Activated B cell treated with CpG ODN at 0.5 μM for 24 hours (primary cell): ENCODE data around the gene COG5. TPM values are rescaled to one million over a fixed set of nuclear protein-coding genes. Genes with fewer than 3 reads are reported as not detected.
A peak's percentile ranks its signal among the peaks of the same experiment; 100 is the strongest.

Source experiments
- ATAC-seq: fragments of 200-7000 bp; cut with Tn5 transposase; one replicate; pipeline ENCODE4 v1.10.0; 2021; ENCODE audit warnings: low read depth, mild to moderate bottlenecking, moderate library complexity
- CTCF ChIA-PET: fragments of 350-600 bp; sonication (Branson Sonifier 250); formaldehyde crosslinking; loops from one replicate; lab custom pipeline; 2021; ENCODE audit warnings: antibody characterized with exemption; lab: Charles Lee
- POLR2A ChIA-PET: fragments of 350-600 bp; sonication (Branson Sonifier 250); formaldehyde crosslinking; loops from one replicate; lab custom pipeline; 2021; ENCODE audit warnings: antibody characterized with exemption; lab: Charles Lee
- DNase-seq: peaks from one replicate; pipeline ENCODE4 v3.0.0; 2022
- H3K27ac Mint-ChIP-seq: one replicate; pipeline ENCODE4 v1.8.0; 2020; ENCODE audit warnings: mixed read lengths
- H3K27me3 Mint-ChIP-seq: one replicate; pipeline ENCODE4 v1.8.0; 2021; ENCODE audit warnings: mixed read lengths
- H3K36me3 Mint-ChIP-seq: one replicate; pipeline ENCODE4 v1.8.0; 2021; ENCODE audit warnings: low read depth, mixed read lengths
- H3K4me1 Mint-ChIP-seq: one replicate; pipeline ENCODE4 v1.8.0; 2021; ENCODE audit warnings: mixed read lengths
- H3K4me3 Mint-ChIP-seq: one replicate; pipeline ENCODE4 v1.8.0; 2020; ENCODE audit warnings: mild to moderate bottlenecking, mixed read lengths
- H3K9me3 Mint-ChIP-seq: one replicate; pipeline ENCODE4 v1.8.0; 2020; ENCODE audit warnings: mixed read lengths
- CTCF ChIP-seq: fragments of 200-600 bp; IDR thresholded peaks from one replicate; pipeline ENCODE4 v1.8.0; 2022; ENCODE audit warnings: antibody characterized with exemption, mild to moderate bottlenecking
- intact Hi-C: fragments of 100-400 bp; cut with micrococcal nuclease; formaldehyde crosslinking; loops from one replicate; pipeline ENCODE4 v1.15.1; 2024
- total RNA-seq: library from RNA; stranded (reverse); gene quantifications from 2 replicates; pipeline ENCODE4 v1.2.3, GENCODE V29; 2022

The COG5 gene
- total RNA-seq, 1 donor from 2014 or later = 47.0 TPM

DNA sequence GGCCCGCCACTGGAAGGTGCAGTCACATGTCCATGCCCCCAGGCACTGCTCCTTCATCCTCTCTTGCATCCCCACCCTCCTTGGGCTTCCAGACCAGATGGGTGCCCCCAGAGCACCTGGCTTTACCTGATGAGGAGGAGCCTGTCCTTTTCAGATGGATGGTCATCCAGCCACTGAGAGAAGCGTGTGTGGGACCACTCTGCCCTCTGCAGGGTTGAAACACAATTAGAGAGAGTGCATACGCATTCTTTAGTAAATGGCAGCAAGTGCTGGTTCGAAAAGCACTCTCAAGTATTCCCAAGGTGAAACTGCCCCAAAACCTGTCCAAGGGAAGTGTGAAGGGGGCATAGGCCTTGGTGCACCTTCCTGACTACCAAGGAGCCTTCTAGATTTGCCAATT lies 353.3 kb downstream of the COG5 start:
- no peak for TF ChIP-seq CTCF
- H3K4me1 Mint-ChIP-seq = no peaks in the 10 kb centered on the region
- H3K4me3 Mint-ChIP-seq = no peak overlapping the region
- no peak for ATAC-seq
- CTCF ChIA-PET = no interaction called here
- peaks cover 80% of the 10 kb centered on the region for H3K36me3 Mint-ChIP-seq
- intact Hi-C loops = no loop called here
- DNase-seq = no peak
- POLR2A ChIA-PET = no interaction called here
- no peak overlapping the region for H3K27ac Mint-ChIP-seq
- no peaks in the 10 kb centered on the region for H3K27me3 Mint-ChIP-seq
- peaks cover 10% of the 10 kb centered on the region for H3K9me3 Mint-ChIP-seq

- ATAC-seq (no peak), DNase-seq (no peak)
- intact Hi-C loops = loop anchor here (10.0 kb wide), 1 partner anchor 515 kb away; no protein-coding TSS in a partner anchor
- H3K4me1 Mint-ChIP-seq = no peaks in the 10 kb centered on the region
- H3K9me3 Mint-ChIP-seq = peaks cover 7% of the 10 kb centered on the region
- H3K27ac Mint-ChIP-seq = no peak overlapping the region
- H3K4me3 Mint-ChIP-seq = no peak overlapping the region
- ChIA-PET POLR2A (interaction anchor here (0.6 kb wide), 1 partner anchor 11 kb away, joined by 7 read pairs; no protein-coding TSS in a partner anchor), CTCF (no interaction called here)
- H3K36me3 Mint-ChIP-seq = peaks cover 80% of the 10 kb centered on the region
- no peak for TF ChIP-seq CTCF
- H3K27me3 Mint-ChIP-seq = no peaks in the 10 kb centered on the region
These were observed 354.2 kb downstream of the COG5 start for GRCh38 chr7:107209565-107209964.

- POLR2A ChIA-PET = interaction anchor here (0.6 kb wide), 1 partner anchor 13 kb away, joined by 3 read pairs; no protein-coding TSS in a partner anchor
- intact Hi-C loops = loop anchor here (10.0 kb wide), 1 partner anchor 516 kb away; no protein-coding TSS in a partner anchor
- no peak overlapping the region for H3K4me3 Mint-ChIP-seq
These were observed 355.2 kb downstream of the COG5 start for GRCh38 chr7:107208563-107208962.

GRCh38 chr7:107208024-107208521 lies 355.6 kb downstream of the COG5 start:
- no peak for DNase-seq
- peaks cover 85% of the 10 kb centered on the region for H3K36me3 Mint-ChIP-seq
- H3K9me3 Mint-ChIP-seq = no peaks in the 10 kb centered on the region
- CTCF ChIA-PET = interaction anchor here (1.3 kb wide), 1 partner anchor 11 kb away, joined by 3 read pairs; no protein-coding TSS in a partner anchor
- no peak for ATAC-seq
- H3K4me1 Mint-ChIP-seq = no peaks in the 10 kb centered on the region
- H3K27me3 Mint-ChIP-seq = no peaks in the 10 kb centered on the region
- TF ChIP-seq CTCF = no peak
- peak overlapping the region; percentile 9 for H3K27ac Mint-ChIP-seq
- no peak overlapping the region for H3K4me3 Mint-ChIP-seq
- POLR2A ChIA-PET = no interaction called here
- intact Hi-C loops = loop anchor here (10.0 kb wide), 1 partner anchor 517 kb away; no protein-coding TSS in a partner anchor

More at GRCh38 chr7:107208563-107208962, 355.2 kb downstream of the COG5 start:
- H3K36me3 Mint-ChIP-seq = peaks cover 84% of the 10 kb centered on the region
- TF ChIP-seq CTCF = no peak
- CTCF ChIA-PET = interaction anchor here (1.3 kb wide), 1 partner anchor 12 kb away, joined by 3 read pairs; no protein-coding TSS in a partner anchor
- H3K4me1 Mint-ChIP-seq = no peaks in the 10 kb centered on the region
- peaks cover 4% of the 10 kb centered on the region for H3K9me3 Mint-ChIP-seq
- DNase-seq (no peak), ATAC-seq (no peak)
- H3K27ac Mint-ChIP-seq = no peak overlapping the region
- H3K27me3 Mint-ChIP-seq = no peaks in the 10 kb centered on the region

DNA sequence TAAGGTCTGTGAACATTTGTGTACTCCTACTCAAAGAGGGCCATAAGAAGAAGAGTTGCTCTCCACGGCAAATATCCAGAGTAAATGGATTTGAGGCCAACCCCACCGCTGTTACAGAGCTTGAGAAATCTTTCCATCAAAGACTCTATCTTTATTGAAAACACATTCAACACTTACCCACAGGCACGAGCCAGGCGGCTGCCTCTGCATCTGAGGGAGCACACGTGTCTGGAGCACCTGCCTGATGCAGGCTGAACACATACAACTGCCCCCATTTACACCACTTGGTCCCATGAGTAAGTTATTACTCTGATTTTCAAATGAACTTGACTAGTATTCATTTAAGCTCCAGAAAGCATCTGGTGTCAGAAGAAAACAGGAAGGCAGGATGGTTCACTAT lies 356.3 kb downstream of the COG5 start:
- no peaks in the 10 kb centered on the region for H3K27me3 Mint-ChIP-seq
- POLR2A ChIA-PET = no interaction called here
- H3K9me3 Mint-ChIP-seq = no peaks in the 10 kb centered on the region
- CTCF ChIA-PET = no interaction called here
- peak overlapping the region; percentile 20 for H3K27ac Mint-ChIP-seq
- DNase-seq = no peak
- no peaks in the 10 kb centered on the region for H3K4me1 Mint-ChIP-seq
- no peak for TF ChIP-seq CTCF
- no peak for ATAC-seq
- peaks cover 87% of the 10 kb centered on the region for H3K36me3 Mint-ChIP-seq
- intact Hi-C loops = loop anchor here (10.0 kb wide), 1 partner anchor 517 kb away; no protein-coding TSS in a partner anchor
- H3K4me3 Mint-ChIP-seq = no peak overlapping the region
